A549 (cell line): Measurements from ENCODE around the gene SNX2. TPM values are rescaled to one million over a fixed set of nuclear protein-coding genes. Genes with fewer than 3 reads are reported as not detected.

Source experiments
- ATAC-seq, 2 experiments: fragments of 200-7000 bp in 1 of 2; fragments of >200 bp in 1 of 2; cut with Nextera tagmentation in 1 of 2; cut with Tn5 transposase in 1 of 2; 3 replicates each; pipeline versions ENCODE4 v1.8.0 to v1.9.1; 2018 to 2020; ENCODE audit warnings: mild to moderate bottlenecking in 1 of 2, moderate library complexity in 1 of 2
- CTCF ChIA-PET: fragments of 300-600 bp; sonication (Branson Sonifier 250); formaldehyde crosslinking; extraction: SDS; loops from one replicate; lab custom pipeline; 2021; ENCODE audit warnings: antibody characterized with exemption, inconsistent platforms; lab: Yijun Ruan, JAX
- POLR2A ChIA-PET: fragments of 350-600 bp; formaldehyde crosslinking; extraction: SDS; loops from one replicate; lab custom pipeline; 2021; ENCODE audit warnings: antibody characterized with exemption, inconsistent platforms; lab: Yijun Ruan, JAX
- DNase-seq, 2 experiments: peaks; one replicate each; pipeline versions ENCODE4 v3.0.0 to v3.0.0-alpha.2; 2011 to 2016; ENCODE audit warnings: low read depth in 1 of 2, low spot score in 1 of 2
- FAIRE-seq: peaks from 2 replicates; lab custom pipeline; 2011; peaks lifted over from hg19 to GRCh38; lab: Jason Lieb, UNC
- H3K27ac ChIP-seq, 2 experiments: fragments of >200 bp; sonication (Bioruptor Twin); formaldehyde crosslinking; 3 replicates each; pipeline ENCODE4 v1.5.1; 2016 to 2017
- H3K4me1 ChIP-seq: fragments of >200 bp; sonication (Bioruptor Twin); formaldehyde crosslinking; 3 replicates; pipeline ENCODE4 v1.6.1; 2016
- H3K4me2 ChIP-seq: fragments of >200 bp; sonication (Bioruptor Twin); formaldehyde crosslinking; 3 replicates; pipeline ENCODE4 v1.6.1; 2016
- H3K4me3 ChIP-seq: fragments of >200 bp; sonication (Bioruptor Twin); formaldehyde crosslinking; 3 replicates; pipeline ENCODE4 v1.5.1; 2016
- H3K9me3 ChIP-seq: fragments of >200 bp; sonication (Bioruptor Twin); formaldehyde crosslinking; 3 replicates; pipeline ENCODE4 v1.6.1; 2016
- CBX2 ChIP-seq: fragments of 200-600 bp; sonication (generic); IDR thresholded peaks from 2 replicates; pipeline ENCODE4 v1.6.1; 2016; ENCODE audit warnings: low read depth, mild to moderate bottlenecking, borderline replicate concordance
- CHD4 ChIP-seq: fragments of 200-600 bp; sonication (generic); IDR thresholded peaks from 2 replicates; pipeline ENCODE4 v1.6.1; 2016; ENCODE audit warnings: antibody characterized with exemption, mild to moderate bottlenecking, borderline replicate concordance
- EP300 ChIP-seq, 2 experiments: fragments of >200 bp; sonication (Bioruptor Twin); formaldehyde crosslinking; IDR thresholded peaks; 2 replicates in 1 of 2; 3 replicates in 1 of 2; pipeline ENCODE4 v1.6.1; 2016 to 2017
- ESRRA ChIP-seq: fragments of 150-350 bp; IDR thresholded peaks from 2 replicates; pipeline ENCODE4 v1.6.1; 2014; ENCODE audit warnings: mild to moderate bottlenecking, low read length, borderline replicate concordance
- FOSB ChIP-seq: fragments of 250-450 bp; sonication (Bioruptor Pico); IDR thresholded peaks from 2 replicates; pipeline ENCODE4 v1.5.0; 2020; ENCODE audit warnings: mild to moderate bottlenecking, moderate library complexity
- FOXS1 ChIP-seq: fragments of 250-450 bp; sonication (Bioruptor Pico); IDR thresholded peaks from 2 replicates; pipeline ENCODE4 v1.5.0; 2020; ENCODE audit warnings: mild to moderate bottlenecking, moderate library complexity
- GATA3 ChIP-seq: IDR thresholded peaks from 2 replicates; pipeline ENCODE4 v1.6.1; 2012; ENCODE audit warnings: borderline replicate concordance
- HDAC2 ChIP-seq: fragments of 200-600 bp; sonication (generic); IDR thresholded peaks from 2 replicates; pipeline ENCODE4 v1.6.1; 2016
- HES2 ChIP-seq: fragments of >200 bp; sonication (Bioruptor Twin); formaldehyde crosslinking; IDR thresholded peaks from 2 replicates; pipeline ENCODE4 v1.6.1; 2016
- HOXB5 ChIP-seq: fragments of 250-450 bp; sonication (Bioruptor Pico); IDR thresholded peaks from 2 replicates; pipeline ENCODE4 v1.5.0; 2020; ENCODE audit warnings: mild to moderate bottlenecking, moderate library complexity
- KDM5A ChIP-seq: fragments of 200-600 bp; sonication (generic); IDR thresholded peaks from 2 replicates; pipeline ENCODE4 v1.6.1; 2016; ENCODE audit warnings: antibody characterized with exemption, mild to moderate bottlenecking
- MAZ ChIP-seq: fragments of 150-350 bp; IDR thresholded peaks from 2 replicates; pipeline ENCODE4 v1.6.1; 2014; ENCODE audit warnings: antibody characterized with exemption, low read depth, low read length, borderline replicate concordance
- NPAS2 ChIP-seq: fragments of 250-450 bp; sonication (Bioruptor Pico); IDR thresholded peaks from 2 replicates; pipeline ENCODE4 v1.8.0; 2022; ENCODE audit warnings: mild to moderate bottlenecking, moderate library complexity, borderline replicate concordance
- NR3C1 ChIP-seq: fragments of >200 bp; sonication (Bioruptor Twin); formaldehyde crosslinking; IDR thresholded peaks from 3 replicates; pipeline ENCODE4 v1.6.1; 2017
- POLR2A ChIP-seq: IDR thresholded peaks from 2 replicates; pipeline ENCODE4 v1.6.1; 2012; ENCODE audit warnings: mild to moderate bottlenecking, low read length
- RAD21 ChIP-seq, 2 experiments: fragments of >200 bp in 1 of 2; sonication (Bioruptor Twin) in 1 of 2; formaldehyde crosslinking in 1 of 2; IDR thresholded peaks in 1 of 2; conservative IDR thresholded peaks in 1 of 2; 2 replicates in 1 of 2; 3 replicates in 1 of 2; pipeline ENCODE4 v1.6.1; 2012 to 2018; ENCODE audit warnings: inconsistent platforms in 1 of 2
- RNF2 ChIP-seq: fragments of 200-600 bp; sonication (generic); IDR thresholded peaks from 2 replicates; pipeline ENCODE4 v1.6.1; 2016; ENCODE audit warnings: low read depth, mild to moderate bottlenecking, antibody characterized with exemption, moderate library complexity, borderline replicate concordance
- SMC3 ChIP-seq: fragments of >200 bp; sonication (Bioruptor Twin); formaldehyde crosslinking; IDR thresholded peaks from 3 replicates; pipeline ENCODE4 v1.6.1; 2018; ENCODE audit warnings: inconsistent platforms
- SREBF2 ChIP-seq: fragments of 450-650 bp; IDR thresholded peaks from 2 replicates; pipeline ENCODE4 v1.6.1; 2014; ENCODE audit warnings: mild to moderate bottlenecking, moderate library complexity
- ZC3H11A ChIP-seq: fragments of 450-650 bp; IDR thresholded peaks from 2 replicates; pipeline ENCODE4 v1.6.1; 2014; ENCODE audit warnings: antibody characterized with exemption, mild to moderate bottlenecking
- ZFP36 ChIP-seq: fragments of 450-650 bp; IDR thresholded peaks from 2 replicates; pipeline ENCODE4 v1.6.1; 2014; ENCODE audit warnings: borderline replicate concordance; ENCODE audit not compliant: partially characterized antibody
- WGBS: methylation state at CpG from one replicate; pipeline ENCODE4 v1.1.6; 2017; ENCODE audit errors: missing lambda C conversion rate; 5-methylcytosine and 5-hydroxymethylcytosine counted together
- polyA plus RNA-seq, 4 experiments: library from polyadenylated mRNA; depleted of rRNA in 3 of 4; stranded (reverse); fragments of >200 nt; fragmentation: RNase III in 1 of 4; extraction: RNeasy Plus Mini Kit Qiagen cat#74134 plus additional on column Dnase treatment in 1 of 4; gene quantifications; 2 replicates in 3 of 4; 3 replicates in 1 of 4; pipeline ENCODE4 v1.2.3, GENCODE V29; 2011 to 2017
- TF ChIP-seq, protein P1 (sequence below): fragments of 200-600 bp; sonication (generic); IDR thresholded peaks from 2 replicates; pipeline ENCODE4 v1.6.1; 2016; ENCODE audit warnings: antibody characterized with exemption, mild to moderate bottlenecking, moderate library complexity
- TF ChIP-seq, protein P2 (sequence below): fragments of >200 bp; sonication (Bioruptor Twin); formaldehyde crosslinking; IDR thresholded peaks from 3 replicates; pipeline ENCODE4 v1.6.1; 2016

Gene SNX2
- polyA plus RNA-seq, 2 of the 4 experiments (the other 2 are of a cell fraction), result 52.9 to 60.6 TPM

DNA sequence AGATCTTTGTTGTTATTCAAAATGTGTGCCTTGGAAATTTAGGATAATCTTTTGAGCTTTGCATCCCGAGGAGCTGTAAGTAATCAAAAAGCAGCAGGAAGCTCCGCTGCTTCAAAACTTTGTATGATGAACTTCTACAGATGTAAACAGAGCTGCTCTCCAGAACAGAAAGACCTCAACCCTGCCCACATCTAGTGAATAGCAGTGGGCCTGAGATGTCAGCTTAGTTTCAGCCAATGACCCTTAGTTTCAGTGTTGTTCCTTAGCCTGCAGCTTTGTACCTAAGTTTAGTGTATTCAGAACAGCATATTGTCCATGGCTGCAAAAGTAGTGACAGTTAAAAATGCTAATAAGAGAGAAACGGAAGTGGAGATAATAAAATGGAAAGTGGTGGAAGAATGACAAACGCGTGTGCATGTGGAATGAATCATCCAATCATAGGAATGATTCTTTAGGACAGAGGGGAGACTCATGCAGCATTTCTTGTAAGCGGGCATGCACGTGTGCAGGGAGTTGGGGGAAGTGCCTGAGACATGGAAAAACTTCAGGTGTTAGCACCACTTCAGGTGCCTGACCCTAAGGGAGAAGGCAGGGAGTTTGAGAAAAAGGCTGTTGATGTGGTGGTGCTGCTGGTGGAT lies 95.5 kb downstream of the SNX2 start:
- no peaks in the 10 kb centered on the region for H3K4me1 ChIP-seq
- ATAC-seq (no peak), FAIRE-seq (no peak), DNase-seq (no peak)
- TF ChIP-seq NR3C1 (no peak), SMC3 (no peak), FOSB (no peak), GATA3 (no peak), HDAC2 (no peak), ESRRA (no peak), ZC3H11A (no peak), ZFP36 (no peak), RAD21 (conservative IDR thresholded peaks at IDR 0.05 in 1 of 2, IDR thresholded peaks at IDR 0.05 in 1 of 2) (no peak), SREBF2 (no peak), MAZ (no peak), HES2 (no peak), KDM5A (no peak), RNF2 (no peak), EP300 (IDR thresholded peaks at IDR 0.05) (no peak), CHD4 (no peak), FOXS1 (CRISPR knock-in tag) (no peak)
- TF ChIP-seq, protein P1, sequence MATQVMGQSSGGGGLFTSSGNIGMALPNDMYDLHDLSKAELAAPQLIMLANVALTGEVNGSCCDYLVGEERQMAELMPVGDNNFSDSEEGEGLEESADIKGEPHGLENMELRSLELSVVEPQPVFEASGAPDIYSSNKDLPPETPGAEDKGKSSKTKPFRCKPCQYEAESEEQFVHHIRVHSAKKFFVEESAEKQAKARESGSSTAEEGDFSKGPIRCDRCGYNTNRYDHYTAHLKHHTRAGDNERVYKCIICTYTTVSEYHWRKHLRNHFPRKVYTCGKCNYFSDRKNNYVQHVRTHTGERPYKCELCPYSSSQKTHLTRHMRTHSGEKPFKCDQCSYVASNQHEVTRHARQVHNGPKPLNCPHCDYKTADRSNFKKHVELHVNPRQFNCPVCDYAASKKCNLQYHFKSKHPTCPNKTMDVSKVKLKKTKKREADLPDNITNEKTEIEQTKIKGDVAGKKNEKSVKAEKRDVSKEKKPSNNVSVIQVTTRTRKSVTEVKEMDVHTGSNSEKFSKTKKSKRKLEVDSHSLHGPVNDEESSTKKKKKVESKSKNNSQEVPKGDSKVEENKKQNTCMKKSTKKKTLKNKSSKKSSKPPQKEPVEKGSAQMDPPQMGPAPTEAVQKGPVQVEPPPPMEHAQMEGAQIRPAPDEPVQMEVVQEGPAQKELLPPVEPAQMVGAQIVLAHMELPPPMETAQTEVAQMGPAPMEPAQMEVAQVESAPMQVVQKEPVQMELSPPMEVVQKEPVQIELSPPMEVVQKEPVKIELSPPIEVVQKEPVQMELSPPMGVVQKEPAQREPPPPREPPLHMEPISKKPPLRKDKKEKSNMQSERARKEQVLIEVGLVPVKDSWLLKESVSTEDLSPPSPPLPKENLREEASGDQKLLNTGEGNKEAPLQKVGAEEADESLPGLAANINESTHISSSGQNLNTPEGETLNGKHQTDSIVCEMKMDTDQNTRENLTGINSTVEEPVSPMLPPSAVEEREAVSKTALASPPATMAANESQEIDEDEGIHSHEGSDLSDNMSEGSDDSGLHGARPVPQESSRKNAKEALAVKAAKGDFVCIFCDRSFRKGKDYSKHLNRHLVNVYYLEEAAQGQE, result no peak
- TF ChIP-seq, protein P2, sequence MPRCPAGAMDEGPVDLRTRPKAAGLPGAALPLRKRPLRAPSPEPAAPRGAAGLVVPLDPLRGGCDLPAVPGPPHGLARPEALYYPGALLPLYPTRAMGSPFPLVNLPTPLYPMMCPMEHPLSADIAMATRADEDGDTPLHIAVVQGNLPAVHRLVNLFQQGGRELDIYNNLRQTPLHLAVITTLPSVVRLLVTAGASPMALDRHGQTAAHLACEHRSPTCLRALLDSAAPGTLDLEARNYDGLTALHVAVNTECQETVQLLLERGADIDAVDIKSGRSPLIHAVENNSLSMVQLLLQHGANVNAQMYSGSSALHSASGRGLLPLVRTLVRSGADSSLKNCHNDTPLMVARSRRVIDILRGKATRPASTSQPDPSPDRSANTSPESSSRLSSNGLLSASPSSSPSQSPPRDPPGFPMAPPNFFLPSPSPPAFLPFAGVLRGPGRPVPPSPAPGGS, result no peak
- no peaks in the 10 kb centered on the region for H3K9me3 ChIP-seq
- no peak overlapping the region for H3K4me2 ChIP-seq
- ChIA-PET CTCF (no interaction called here), POLR2A (no interaction called here)
- H3K4me3 ChIP-seq, result no peak overlapping the region
- 88% methylated on average over 7 of the region's 7 CpGs for WGBS
- H3K27ac ChIP-seq, result no peak overlapping the region

DNA sequence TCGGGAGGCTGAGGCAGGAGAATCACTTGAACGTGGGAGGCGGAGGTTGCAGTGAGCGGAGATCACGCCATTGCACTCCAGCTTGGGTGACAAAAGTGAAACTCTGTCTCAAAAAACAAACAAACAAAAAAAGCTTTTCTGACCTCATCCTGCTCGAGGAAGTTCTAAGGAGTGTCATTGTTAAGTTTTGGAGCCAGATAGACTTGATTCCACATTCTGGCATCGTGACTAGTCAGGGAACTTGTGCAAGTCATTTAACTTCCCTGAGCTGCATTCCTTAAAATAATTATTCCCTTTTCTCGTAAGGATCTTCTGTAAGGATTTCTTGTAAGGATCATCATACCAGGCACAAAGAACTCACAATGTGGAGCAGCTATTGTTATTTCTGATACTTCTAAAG lies 96.8 kb downstream of the SNX2 start:
- no peak for DNase-seq

More for the DNA sequence above, 96.8 kb downstream of the SNX2 start:
- POLR2A ChIA-PET, result no interaction called here
- CTCF ChIA-PET, result interaction anchor here (0.8 kb wide), 1 partner anchor 10 kb away, joined by 4 read pairs; no protein-coding TSS in a partner anchor
- Histone ChIP-seq H3K27ac (no peak overlapping the region), H3K4me3 (no peak overlapping the region)
- ATAC-seq (no peak), FAIRE-seq (no peak)
- TF ChIP-seq MAZ (no peak), GATA3 (no peak), KDM5A (no peak), POLR2A (no peak), NPAS2 (CRISPR knock-in tag) (no peak), ZC3H11A (no peak), HDAC2 (no peak), HOXB5 (no peak), CBX2 (no peak)
- TF ChIP-seq, protein P1, result no peak
- TF ChIP-seq, all 56 proteins: peak for 0
- Histone ChIP-seq H3K4me2 (no peak overlapping the region), H3K4me1 (no peaks in the 10 kb centered on the region), H3K9me3 (no peaks in the 10 kb centered on the region)
- 82% methylated on average over 8 of the region's 8 CpGs for WGBS
